Motor neuron (in vitro differentiated cells): Measurements from ENCODE around the gene SPOCK1. TPM values are rescaled to one million over a fixed set of nuclear protein-coding genes. Genes with fewer than 3 reads are reported as not detected.

Experiments
- ATAC-seq, 8 experiments: fragments of 200-7000 bp; cut with Tn5 transposase; replicated peaks in 6 of 8; 2 replicates each; pipeline ENCODE4 v1.8.0; 2021; ENCODE audit warnings: mild to moderate bottlenecking in 8 of 8, moderate library complexity in 8 of 8
- H3K27ac ChIP-seq, 2 donors: fragments of 250-450 bp; sonication (Bioruptor Pico); 2 replicates each; pipeline ENCODE4 v1.9.0; 2021; ENCODE audit warnings: antibody characterized with exemption in 2 of 2, mild to moderate bottlenecking in 2 of 2, moderate library complexity in 1 of 2
- H3K4me1 ChIP-seq, 2 donors: fragments of 250-450 bp; sonication (Bioruptor Pico); replicated peaks in 1 of 2; 2 replicates each; pipeline ENCODE4 v1.6.1; 2021; ENCODE audit warnings: antibody characterized with exemption in 2 of 2, mild to moderate bottlenecking in 2 of 2, moderate library complexity in 1 of 2
- H3K4me3 ChIP-seq, 5 donors: fragments of 250-450 bp; sonication (Bioruptor Pico); 2 replicates each; pipeline ENCODE4 v1.9.0; 2021; ENCODE audit warnings: antibody characterized with exemption in 5 of 5, mild to moderate bottlenecking in 5 of 5, moderate library complexity in 4 of 5
- WGBS, 10 experiments: fragments of 450-650 bp; shearing (Covaris generic); methylation state at CpG; one replicate each; pipeline ENCODE4 v1.0.0; 2022; 5-methylcytosine and 5-hydroxymethylcytosine counted together
- in situ Hi-C, 9 experiments: fragments of 400-800 bp; cut with MboI; loops; one replicate each; pipeline ENCODE4 v1.15.0; 2021; ENCODE audit warnings: low sequenced_read_pairs in 9 of 9, low pct_unique_long_range_greater_than_20kb in 2 of 9; ENCODE audit not compliant: unreplicated experiment in 9 of 9
- total RNA-seq, 8 experiments: library from RNA; unstranded; fragments of 300-600 nt; gene quantifications; 2 replicates each; pipeline versions ENCODE4 v1.2.3 to v1.2.4, GENCODE V29; 2022

The SPOCK1 gene
- total RNA-seq, 8 experiments from 2014 or later = 9.4 to 154 (median 25.1) TPM

DNA sequence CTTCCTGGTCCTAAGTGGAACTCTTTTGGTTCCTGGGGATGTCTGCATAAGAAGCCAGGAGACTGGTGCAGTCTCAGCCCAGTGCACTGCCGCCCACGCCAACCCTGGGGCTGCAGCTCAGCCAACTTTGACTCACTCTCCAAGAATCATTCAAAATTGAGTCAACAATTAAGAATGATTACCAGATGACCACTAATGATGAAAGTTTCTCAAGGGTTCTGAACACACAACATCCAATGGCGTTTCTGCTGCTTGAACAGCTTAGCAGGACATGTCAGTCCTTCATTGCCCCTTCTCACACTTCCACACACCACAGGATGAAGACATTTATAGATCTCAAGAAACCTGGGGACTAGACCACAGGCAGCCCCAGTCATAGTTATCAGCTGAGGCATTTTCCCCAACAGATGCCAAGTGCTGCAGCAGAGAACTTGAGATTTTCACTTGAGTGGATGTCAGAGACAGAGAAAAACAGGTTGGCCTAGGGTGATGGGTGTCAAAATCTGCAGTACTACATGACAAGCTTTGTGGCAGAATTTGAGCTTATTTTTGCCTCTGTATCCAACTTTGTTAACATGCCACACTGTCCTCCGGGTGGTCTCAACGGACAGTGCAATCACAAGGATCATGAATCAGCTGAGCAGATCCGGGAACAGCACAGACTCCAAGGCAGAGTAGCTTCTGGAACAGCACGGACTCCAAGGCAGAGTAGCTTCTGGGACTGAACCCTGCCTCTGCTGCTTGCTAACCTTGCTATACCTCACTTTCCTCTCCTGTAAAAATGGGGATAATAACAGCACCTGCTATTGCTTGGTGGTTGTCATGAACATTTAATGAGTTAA lies 356.1 kb downstream of the SPOCK1 start:
- H3K4me3 ChIP-seq = no peak overlapping the region
- H3K27ac ChIP-seq = no peak overlapping the region
- ATAC-seq = peak in 2 of 8 experiments; percentile 4 to 6
- H3K4me1 ChIP-seq = peaks cover 48 to 55% of the 10 kb centered on the region in 2 donors
- WGBS, 10 experiments = 10 to 100% (median 80%) methylated on average over 2 to 7 of the region's 7 CpGs; no CpG with 5 or more reads in 3 of the 10 experiments
- in situ Hi-C loops = no loop called here

- Histone ChIP-seq H3K4me3 (no peak overlapping the region), H3K4me1 (peaks cover 44 to 49% of the 10 kb centered on the region in 2 donors), H3K27ac (no peak overlapping the region)
- in situ Hi-C loops = no loop called here
- WGBS, 10 experiments = 20 to 100% (median 86%) methylated on average over 1 to 3 of the region's 3 CpGs; no CpG with 5 or more reads in 2 of the 10 experiments
- no peak for ATAC-seq
Observed at GRCh38 chr5:137142346-137142745, 356.8 kb downstream of the SPOCK1 start.

DNA sequence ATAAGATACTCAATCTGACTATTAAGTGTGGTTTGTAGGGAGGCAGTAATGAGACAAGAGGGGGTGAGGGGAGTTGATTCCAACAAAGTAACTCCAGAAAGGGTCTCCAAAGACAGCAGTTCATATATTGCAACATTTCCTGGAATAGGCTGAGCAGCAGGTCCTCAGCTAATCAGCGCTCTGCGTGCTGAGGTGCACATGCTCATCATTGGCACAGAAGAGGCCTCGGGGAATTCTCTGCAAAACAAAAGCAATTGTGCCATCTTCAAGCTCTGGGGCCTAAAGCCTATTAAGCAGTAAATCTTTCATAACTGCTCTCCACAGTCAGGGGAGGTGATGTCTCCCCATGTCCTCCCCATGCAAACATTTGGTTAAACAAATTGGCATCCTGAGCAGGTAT lies 357.3 kb downstream of the SPOCK1 start:
- ATAC-seq = no peak
- in situ Hi-C loops = no loop called here
- no peak overlapping the region for H3K4me3 ChIP-seq
- H3K4me1 ChIP-seq = peaks cover 44 to 49% of the 10 kb centered on the region in 2 donors
- H3K27ac ChIP-seq = no peak overlapping the region
- WGBS, 10 experiments = 33 to 70% (median 44%) methylated on average over 3 of the region's 3 CpGs; no CpG with 5 or more reads in 5 of the 10 experiments

GRCh38 chr5:137136991-137137632 lies 362.0 kb downstream of the SPOCK1 start:
- Histone ChIP-seq H3K27ac (peak overlapping the region in 1 of 2 donors; percentile 50), H3K4me3 (no peak overlapping the region), H3K4me1 (peaks cover 46 to 59% of the 10 kb centered on the region in 2 donors)
- ATAC-seq = peak in 5 of 8 experiments; percentile 20 to 68 (median 48)
- in situ Hi-C loops = no loop called here
- 36 to 100% (median 100%) methylated on average over 1 to 3 of the region's 3 CpGs; no CpG with 5 or more reads in 6 of the 10 experiments for WGBS, 10 experiments

DNA sequence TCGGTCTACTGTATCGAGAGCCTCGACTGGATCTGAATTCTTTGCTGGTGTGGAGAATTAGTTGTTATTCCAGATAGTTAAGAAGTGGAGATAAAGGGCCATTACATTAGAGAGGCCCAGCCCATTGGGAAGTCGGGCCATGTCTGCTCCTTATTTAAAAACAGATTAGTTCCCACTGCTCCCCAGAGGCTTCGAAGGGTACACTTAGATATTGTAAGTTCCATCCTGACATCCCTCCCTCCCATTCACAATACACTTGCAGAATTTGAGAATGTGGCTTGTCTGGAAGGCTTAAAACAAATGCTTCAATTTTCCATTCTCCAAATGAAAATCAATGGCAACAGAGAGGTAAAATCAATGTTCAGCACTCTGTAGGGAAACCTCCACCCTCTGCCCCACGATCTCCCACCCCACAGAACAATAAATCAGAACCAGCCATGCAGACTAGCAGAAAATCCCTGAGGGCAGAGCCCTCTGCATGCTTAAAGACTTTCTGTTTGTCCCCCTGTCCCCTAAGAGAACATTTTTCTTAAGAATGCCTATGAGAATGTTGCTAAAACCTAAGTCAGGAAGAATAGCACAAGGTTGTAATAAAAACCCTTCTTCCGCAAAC lies 364.1 kb downstream of the SPOCK1 start:
- Histone ChIP-seq H3K27ac (no peak overlapping the region), H3K4me3 (no peak overlapping the region), H3K4me1 (peaks cover 36 to 51% of the 10 kb centered on the region in 2 donors)
- WGBS, 10 experiments = 40 to 100% (median 69%) methylated on average over 1 to 7 of the region's 7 CpGs; no CpG with 5 or more reads in 1 of the 10 experiments
- in situ Hi-C loops = no loop called here
- ATAC-seq = peak in 5 of 8 experiments; percentile 61 to 85 (median 67)

DNA sequence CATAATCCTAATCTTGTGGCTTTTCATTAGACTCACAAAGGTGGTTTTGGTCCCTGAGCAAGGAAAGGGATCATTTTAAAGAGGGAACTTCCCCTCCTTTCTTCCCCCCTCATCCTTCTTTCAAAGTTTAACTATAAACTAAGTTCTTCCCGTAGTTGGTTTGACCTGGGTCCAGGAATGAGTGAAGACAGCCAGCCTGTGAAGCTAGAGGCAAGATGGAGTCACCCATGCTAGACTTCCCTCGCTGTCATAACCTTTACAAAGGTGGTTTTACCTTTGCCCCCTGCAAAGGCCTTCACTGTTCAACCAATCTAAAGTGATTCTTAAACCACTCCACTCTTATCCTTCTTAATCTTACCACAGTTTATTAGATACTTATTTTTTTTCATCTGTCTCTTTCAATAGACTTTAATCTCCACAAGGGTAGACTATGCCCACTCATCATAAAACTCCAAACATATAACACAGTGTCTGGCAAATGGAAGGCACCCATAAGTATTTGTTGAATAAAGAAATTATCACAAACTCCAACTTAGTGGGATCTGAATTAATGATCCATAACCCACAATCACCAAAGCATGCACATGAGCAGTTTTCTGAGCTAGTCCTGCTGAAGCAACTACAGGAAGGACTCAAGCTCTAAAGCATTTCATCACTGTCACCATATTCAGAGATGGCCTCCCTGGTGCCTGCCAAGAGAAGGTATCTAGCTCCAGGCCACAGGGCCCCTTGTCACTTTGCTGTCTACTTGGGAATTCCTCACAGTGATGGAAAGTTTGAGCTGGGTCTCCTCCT lies 369.0 kb downstream of the SPOCK1 start:
- Histone ChIP-seq H3K4me3 (no peak overlapping the region), H3K27ac (no peak overlapping the region), H3K4me1 (peaks cover 14 to 29% of the 10 kb centered on the region in 2 donors)
- WGBS, 10 experiments = 61 to 100% (median 86%) methylated on average over 1 to 2 of the region's 2 CpGs; no CpG with 5 or more reads in 3 of the 10 experiments
- in situ Hi-C loops = no loop called here
- no peak for ATAC-seq

DNA sequence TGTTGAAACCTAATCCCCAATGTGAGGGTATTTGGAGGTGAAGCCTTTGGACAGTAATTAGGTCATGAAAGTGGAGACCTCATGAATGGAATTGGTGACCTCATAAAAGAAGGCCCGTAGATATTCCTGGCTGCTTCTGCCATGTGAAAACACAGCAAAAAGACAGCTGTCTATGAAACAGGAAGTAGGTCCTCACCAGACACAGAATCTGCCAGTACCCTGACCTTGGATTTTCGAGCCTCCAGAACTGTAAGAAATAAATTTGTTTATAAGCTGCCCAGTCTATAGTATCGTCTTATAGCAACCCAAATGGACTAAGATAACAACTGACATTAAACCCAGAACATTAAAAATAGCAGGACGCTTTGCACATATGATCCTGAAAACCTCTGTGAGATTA lies 371.1 kb downstream of the SPOCK1 start:
- in situ Hi-C loops = no loop called here

DNA sequence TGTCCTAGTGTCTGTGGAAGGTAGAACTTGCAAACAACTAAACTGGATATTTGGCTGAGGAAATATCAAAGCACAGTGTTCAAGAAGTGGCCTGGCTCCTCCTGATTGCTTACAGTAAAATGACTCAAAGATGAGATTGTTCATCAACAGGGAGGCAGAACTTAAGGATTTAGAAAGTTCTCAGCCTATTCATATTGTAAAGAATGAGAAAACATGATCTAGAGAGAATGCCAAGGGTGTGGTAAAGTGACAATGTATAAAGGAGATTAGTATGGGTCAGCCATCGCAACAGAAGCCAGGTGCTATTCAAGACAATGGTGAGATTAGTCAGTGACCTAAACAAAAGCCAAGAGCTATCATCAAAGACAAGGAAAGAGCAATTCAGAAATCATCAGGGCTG lies 372.3 kb downstream of the SPOCK1 start:
- no peak overlapping the region for H3K27ac ChIP-seq
- no peak overlapping the region for H3K4me3 ChIP-seq
- 50 to 100% (median 90%) methylated on average over 1 of the region's 1 CpG; no CpG with 5 or more reads in 3 of the 10 experiments for WGBS, 10 experiments
- no peak for ATAC-seq
- in situ Hi-C loops = no loop called here
- no peaks in the 10 kb centered on the region for H3K4me1 ChIP-seq

More for the DNA sequence above, 371.1 kb downstream of the SPOCK1 start:
- H3K4me1 ChIP-seq = peaks cover 0 to 10% of the 10 kb centered on the region in 2 donors
- 80 to 100% (median 91%) methylated on average over 1 to 4 of the region's 4 CpGs; no CpG with 5 or more reads in 2 of the 10 experiments for WGBS, 10 experiments
- ATAC-seq = no peak
- H3K27ac ChIP-seq = no peak overlapping the region
- H3K4me3 ChIP-seq = no peak overlapping the region

DNA sequence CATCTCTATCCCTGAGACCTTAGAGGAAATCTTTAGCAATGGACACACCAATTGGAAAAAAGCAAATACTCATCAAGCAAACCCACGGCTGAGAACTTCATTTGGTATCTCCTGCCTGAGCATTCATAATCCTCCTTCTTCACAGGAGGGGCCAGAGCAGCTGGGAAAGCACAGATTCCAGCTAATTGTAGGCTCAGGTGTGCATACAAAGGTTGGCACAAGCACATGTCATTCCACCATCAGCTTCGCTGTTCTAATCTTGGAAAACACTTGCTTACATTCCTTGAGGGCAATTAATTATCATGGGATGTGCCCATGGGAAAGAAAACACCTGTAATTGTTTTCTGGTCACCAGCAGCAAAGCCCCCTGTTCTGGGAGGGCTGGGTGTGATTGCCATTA lies 376.6 kb downstream of the SPOCK1 start:
- H3K4me3 ChIP-seq = no peak overlapping the region
- no peak overlapping the region for H3K27ac ChIP-seq
- WGBS, 10 experiments = 40 to 88% (median 58%) methylated on average over 1 of the region's 2 CpGs; no CpG with 5 or more reads in 6 of the 10 experiments
- no peaks in the 10 kb centered on the region for H3K4me1 ChIP-seq
- in situ Hi-C loops = no loop called here
- peak in 1 of 8 experiments; percentile 42 for ATAC-seq

DNA sequence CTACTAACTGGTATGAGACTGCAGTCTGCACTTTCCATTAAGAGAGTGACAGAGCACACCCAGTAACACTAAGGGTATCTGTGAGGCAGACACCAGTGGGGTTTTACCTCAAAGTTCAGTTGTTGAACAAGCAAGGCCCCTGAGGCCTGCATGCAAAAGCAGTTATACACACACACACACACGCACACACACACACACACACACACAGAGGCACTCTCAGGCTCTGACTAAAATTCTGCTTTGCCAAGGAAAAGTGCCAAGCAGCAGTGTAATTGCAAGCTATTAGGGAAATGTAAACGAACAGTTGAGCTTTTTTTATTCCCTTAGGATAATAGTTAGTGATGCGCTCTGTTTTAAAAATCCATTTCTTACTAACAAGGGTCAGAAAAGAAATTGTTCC lies 377.1 kb downstream of the SPOCK1 start:
- ATAC-seq = peak in 5 of 8 experiments; percentile 17 to 59 (median 36)
- Histone ChIP-seq H3K4me1 (no peaks in the 10 kb centered on the region), H3K27ac (no peak overlapping the region), H3K4me3 (no peak overlapping the region)
- 20 to 100% (median 67%) methylated on average over 1 to 3 of the region's 3 CpGs; no CpG with 5 or more reads in 2 of the 10 experiments for WGBS, 10 experiments
- in situ Hi-C loops = no loop called here

GRCh38 chr5:137119321-137119720 lies 379.8 kb downstream of the SPOCK1 start:
- in situ Hi-C loops = no loop called here
- Histone ChIP-seq H3K4me3 (no peak overlapping the region), H3K27ac (no peak overlapping the region), H3K4me1 (peaks cover 0 to 3% of the 10 kb centered on the region in 2 donors)
- peak in 1 of 8 experiments; percentile 20 for ATAC-seq
- 20 to 82% (median 50%) methylated on average over 1 to 6 of the region's 6 CpGs; no CpG with 5 or more reads in 1 of the 10 experiments for WGBS, 10 experiments

DNA sequence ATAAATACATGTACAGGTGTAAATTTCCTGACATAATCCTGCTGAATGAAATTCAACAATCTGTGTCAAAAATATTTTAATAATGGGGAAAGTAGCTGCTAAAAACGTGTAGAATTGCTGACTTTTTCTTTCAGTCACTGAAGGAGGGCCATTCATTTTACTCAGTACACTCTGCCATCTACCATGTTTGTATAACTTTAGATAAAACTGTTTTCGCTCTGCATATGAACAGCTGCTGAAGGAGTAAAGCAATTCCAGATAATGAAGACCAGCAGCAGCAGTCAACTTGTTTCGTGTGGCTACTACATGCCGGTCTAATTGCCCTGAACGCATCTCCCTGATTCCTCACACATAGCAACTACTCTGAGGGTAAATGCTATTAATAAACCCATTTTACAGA lies 380.5 kb downstream of the SPOCK1 start:
- Histone ChIP-seq H3K27ac (no peak overlapping the region), H3K4me3 (no peak overlapping the region), H3K4me1 (peaks cover 0 to 5% of the 10 kb centered on the region in 2 donors)
- 63 to 100% (median 84%) methylated on average over 1 to 5 of the region's 5 CpGs; no CpG with 5 or more reads in 1 of the 10 experiments for WGBS, 10 experiments
- in situ Hi-C loops = no loop called here
- ATAC-seq = no peak
